HL-60 (cell line): Measurements from ENCODE around the gene LRRC7.

Experiments
- GABPA ChIP-seq: IDR thresholded peaks from 2 replicates; pipeline ENCODE4 v1.6.1; 2012; ENCODE audit warnings: low read depth
- POLR2AphosphoS5 ChIP-seq: IDR thresholded peaks from 2 replicates; pipeline ENCODE4 v1.6.1; 2012; ENCODE audit warnings: low read depth
- REST ChIP-seq: IDR thresholded peaks from 2 replicates; pipeline ENCODE4 v1.6.1; 2012; ENCODE audit warnings: low read depth; ENCODE audit not compliant: insufficient replicate concordance
- SPI1 ChIP-seq: IDR thresholded peaks from 2 replicates; pipeline ENCODE4 v1.6.1; 2012; ENCODE audit warnings: low read depth, mild to moderate bottlenecking, borderline replicate concordance
- TF ChIP-seq, protein P1 (sequence below): IDR thresholded peaks from one replicate; pipeline ENCODE4 v1.5.1; 2011; ENCODE audit warnings: low read length, control low read depth, inconsistent platforms; ENCODE audit not compliant: insufficient read depth

DNA sequence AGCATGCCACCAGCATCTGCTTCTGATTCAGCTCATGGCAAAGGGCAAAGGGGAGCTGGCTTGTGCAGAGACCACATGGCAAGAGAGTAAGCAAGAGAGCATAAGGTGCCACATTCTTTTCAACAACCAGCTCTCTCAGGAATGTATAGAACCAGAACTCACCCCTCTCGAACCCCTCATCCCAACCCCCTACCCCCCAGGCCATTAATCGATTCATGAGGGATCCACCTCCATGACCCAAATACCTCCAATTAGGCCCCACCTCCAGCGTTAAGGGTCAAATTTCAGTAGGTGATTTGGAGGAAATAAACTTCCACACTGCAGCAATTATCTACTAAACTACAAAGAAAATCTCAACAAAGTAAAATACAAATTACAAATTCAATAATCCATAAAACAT is 32.2 kb upstream of the LRRC7 start:
- TF ChIP-seq, protein P1, sequence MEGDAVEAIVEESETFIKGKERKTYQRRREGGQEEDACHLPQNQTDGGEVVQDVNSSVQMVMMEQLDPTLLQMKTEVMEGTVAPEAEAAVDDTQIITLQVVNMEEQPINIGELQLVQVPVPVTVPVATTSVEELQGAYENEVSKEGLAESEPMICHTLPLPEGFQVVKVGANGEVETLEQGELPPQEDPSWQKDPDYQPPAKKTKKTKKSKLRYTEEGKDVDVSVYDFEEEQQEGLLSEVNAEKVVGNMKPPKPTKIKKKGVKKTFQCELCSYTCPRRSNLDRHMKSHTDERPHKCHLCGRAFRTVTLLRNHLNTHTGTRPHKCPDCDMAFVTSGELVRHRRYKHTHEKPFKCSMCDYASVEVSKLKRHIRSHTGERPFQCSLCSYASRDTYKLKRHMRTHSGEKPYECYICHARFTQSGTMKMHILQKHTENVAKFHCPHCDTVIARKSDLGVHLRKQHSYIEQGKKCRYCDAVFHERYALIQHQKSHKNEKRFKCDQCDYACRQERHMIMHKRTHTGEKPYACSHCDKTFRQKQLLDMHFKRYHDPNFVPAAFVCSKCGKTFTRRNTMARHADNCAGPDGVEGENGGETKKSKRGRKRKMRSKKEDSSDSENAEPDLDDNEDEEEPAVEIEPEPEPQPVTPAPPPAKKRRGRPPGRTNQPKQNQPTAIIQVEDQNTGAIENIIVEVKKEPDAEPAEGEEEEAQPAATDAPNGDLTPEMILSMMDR: no peak
- TF ChIP-seq POLR2AphosphoS5 (no peak), REST (no peak), GABPA (no peak), SPI1 (no peak)
